ENCODE results near the gene IRX2. TPM values are rescaled to one million over a fixed set of nuclear protein-coding genes. Genes with fewer than 3 reads are reported as not detected.

The IRX2 gene
- total and polyA plus RNA-seq, 2 donors (not counting 3 experiments of a cell fraction or from before 2014, with no cell fraction given): not detected

DNA sequence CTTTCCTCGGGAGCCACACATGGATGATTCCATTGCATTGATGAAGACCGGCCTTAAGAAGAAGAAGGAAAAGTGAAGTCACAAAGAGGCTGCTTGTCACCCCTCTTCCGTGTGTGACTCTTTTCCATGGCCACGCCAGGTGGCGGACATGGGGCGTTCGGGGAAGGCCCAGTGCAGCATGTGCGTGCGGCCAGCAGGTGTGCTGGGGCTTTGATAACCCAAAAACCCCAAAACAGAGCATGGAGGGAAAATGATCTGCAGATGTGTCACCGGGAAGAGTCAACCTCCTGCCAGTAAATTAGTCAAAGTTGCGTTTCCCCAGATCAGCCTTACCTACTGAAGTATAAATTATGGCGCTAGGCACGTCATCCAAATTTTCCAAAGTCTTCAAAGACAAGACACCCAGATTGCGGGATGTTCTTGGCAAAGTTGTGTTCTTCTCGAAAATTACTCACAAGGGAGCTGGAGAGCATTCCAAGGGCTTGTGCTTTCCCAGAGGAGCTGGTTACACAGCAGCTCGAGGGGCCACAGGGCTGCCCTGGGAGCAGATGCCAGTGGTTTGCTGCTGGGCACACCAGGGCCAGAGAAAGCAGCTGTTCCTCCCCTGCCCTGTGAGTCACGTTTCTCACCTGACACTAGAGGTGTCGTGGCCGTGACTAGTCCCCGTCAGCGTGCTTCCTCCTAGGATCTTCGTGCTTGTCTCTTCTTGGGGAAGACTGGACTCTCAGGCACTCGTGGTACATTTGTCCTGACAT, 53.9 kb downstream of the IRX2 start:
- POLR2A ChIA-PET: no interaction called here
- CTCF ChIA-PET: no interaction called here
- Histone ChIP-seq H3K4me3 (replicated peaks in 1 of 3; ENCODE audit: insufficient read depth in 1 of 3, low read depth in 1 of 3, low read length in 3 of 3) (no peak overlapping the region), H3K9me1 (replicated peaks; ENCODE audit: control insufficient read depth, extremely low read depth, insufficient read depth, low read length) (no peaks in the 10 kb centered on the region), H3K79me2 (ENCODE audit: control insufficient read depth, insufficient read depth, low read length) (no peaks in the 10 kb centered on the region), H3K4me2 (ENCODE audit: insufficient read depth, low read length) (no peak overlapping the region), H4K20me1 (replicated peaks; ENCODE audit: control insufficient read depth, extremely low read depth, insufficient read depth, low read length) (no peaks in the 10 kb centered on the region), H2AFZ (ENCODE audit: low read depth, low read length) (no peak overlapping the region), H3K27me3 (ENCODE audit: control insufficient read depth in 2 of 2, insufficient read depth in 2 of 2, low read length in 2 of 2) (no peaks in the 10 kb centered on the region), H3K9ac (replicated peaks; ENCODE audit: extremely low read depth, insufficient read depth, low read length) (no peak overlapping the region), H3K36me3 (ENCODE audit: control insufficient read depth in 2 of 2, extremely low read depth in 1 of 2, insufficient read depth in 2 of 2, low read length in 2 of 2) (no peaks in the 10 kb centered on the region), H3K27ac (ENCODE audit: insufficient read depth, low read depth, low read length) (no peak overlapping the region), H3K4me1 (ENCODE audit: control insufficient read depth, extremely low read depth, insufficient read depth, low read length) (no peaks in the 10 kb centered on the region), H3K9me3 (replicated peaks; ENCODE audit: control insufficient read depth, insufficient read depth, low read length) (peaks cover 5% of the 10 kb centered on the region)
- DNase-seq (ENCODE audit: low read depth, low spot score): no peak
- intact Hi-C loops (cut with micrococcal nuclease) (no loop called here), dilution Hi-C loops (cut with MboI; ENCODE audit: extremely low pct_ligation_motif_present, low sequenced_read_pairs) (no loop called here)
- no TSS peak for BruUV-seq (replicated peaks)
- TF ChIP-seq MYC (IDR thresholded peaks at IDR 0.05; ENCODE audit: low read depth, low read length): no peak
- TF ChIP-seq GATA2 (IDR thresholded peaks at IDR 0.05; ENCODE audit: insufficient read depth, insufficient read length, low read depth, low read length): no peak
- no peak for TF ChIP-seq POLR2AphosphoS5 (IDR thresholded peaks at IDR 0.05; ENCODE audit: insufficient read depth, low read depth, low read length)
- no peak for TF ChIP-seq FOS (IDR thresholded peaks at IDR 0.05; ENCODE audit: borderline replicate concordance, insufficient read depth, low read length)
- no peak for TF ChIP-seq EZH2 (IDR thresholded peaks at IDR 0.05; ENCODE audit: borderline replicate concordance, low read depth, low read length, severe bottlenecking)
- TF ChIP-seq JUN (IDR thresholded peaks at IDR 0.05; ENCODE audit: borderline replicate concordance, insufficient read depth, insufficient read length, low read depth): no peak
- TF ChIP-seq POLR2A (IDR thresholded peaks at IDR 0.05; ENCODE audit: low read depth, low read length): no peak
- TF ChIP-seq, protein P1, sequence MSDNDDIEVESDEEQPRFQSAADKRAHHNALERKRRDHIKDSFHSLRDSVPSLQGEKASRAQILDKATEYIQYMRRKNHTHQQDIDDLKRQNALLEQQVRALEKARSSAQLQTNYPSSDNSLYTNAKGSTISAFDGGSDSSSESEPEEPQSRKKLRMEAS (IDR thresholded peaks at IDR 0.05; ENCODE audit: insufficient read depth, insufficient read length): no peak
- no peak for TF ChIP-seq CTCF (IDR thresholded peaks at IDR 0.05; ENCODE audit: extremely low read depth in 1 of 2, insufficient read depth in 1 of 2, low read depth in 1 of 2, low read length in 2 of 2)
- FAIRE-seq: no peak
